HepG2 (cell line): ENCODE measurements around the gene SULT2B1. TPM values are rescaled to one million over a fixed set of nuclear protein-coding genes. Genes with fewer than 3 reads are reported as not detected.
A peak's percentile ranks its signal among the peaks of the same experiment; 100 is the strongest.

Source experiments
- ATRX ChIP-seq: sonication (generic); formaldehyde crosslinking; IDR thresholded peaks from 2 replicates; pipeline ENCODE4 v1.4.0; 2020; ENCODE audit warnings: missing genetic modification reagents, borderline replicate concordance
- FOXA3 ChIP-seq: IDR thresholded peaks from 2 replicates; pipeline ENCODE4 v1.6.1; 2016; ENCODE audit warnings: missing genetic modification reagents, missing compliant biosample characterization
- KLF9 ChIP-seq: IDR thresholded peaks from 2 replicates; pipeline ENCODE4 v1.6.1; 2016; ENCODE audit warnings: low read depth
- MATR3 ChIP-seq: sonication (generic); formaldehyde crosslinking; IDR thresholded peaks from 2 replicates; pipeline ENCODE4 v1.4.0; 2020; ENCODE audit warnings: missing genetic modification reagents
- TEAD3 ChIP-seq: optimal IDR thresholded peaks from 2 replicates; pipeline ENCODE3; 2016; ENCODE audit warnings: borderline replicate concordance
- ZNF446 ChIP-seq: sonication (generic); formaldehyde crosslinking; IDR thresholded peaks from 2 replicates; pipeline ENCODE4 v1.5.0; 2020; ENCODE audit warnings: mild to moderate bottlenecking, missing genetic modification reagents
- ZNF451 ChIP-seq: sonication (generic); formaldehyde crosslinking; IDR thresholded peaks from 2 replicates; pipeline ENCODE4 v1.5.0; 2020; ENCODE audit warnings: mild to moderate bottlenecking, missing genetic modification reagents
- ZNF766 ChIP-seq: sonication (generic); formaldehyde crosslinking; IDR thresholded peaks from 2 replicates; pipeline ENCODE4 v1.5.0; 2020; ENCODE audit warnings: missing genetic modification reagents, borderline replicate concordance
- polyA plus RNA-seq, 8 experiments: library from polyadenylated mRNA; depleted of rRNA in 3 of 8; stranded (reverse) in 7 of 8; unstranded in 1 of 8; fragments of >200 nt; fragmentation: Illumina TruSeq in 4 of 8; extraction: Trizol in 4 of 8; gene quantifications; 2 replicates each; pipeline versions ENCODE4 v1.2.1 to v1.2.3, GENCODE V29; 2011 to 2016; ENCODE audit warnings: low read depth in 4 of 8, missing spikeins in 1 of 8, mixed read lengths in 1 of 8; ENCODE audit not compliant: insufficient read depth in 1 of 8
- total RNA-seq, 5 experiments: library from RNA; depleted of rRNA; stranded (reverse); fragments of >200 nt; fragmentation: Illumina TruSeq; extraction: Trizol; gene quantifications; 2 replicates each; pipeline ENCODE4 v1.2.3, GENCODE V29; 2016; ENCODE audit warnings: low read depth in 1 of 5
- TF ChIP-seq, protein P1 (sequence below): IDR thresholded peaks from 2 replicates; pipeline ENCODE4 v1.6.1; 2012; ENCODE audit warnings: low read length, improper control_type of control experiment
- TF ChIP-seq, protein P2 (sequence below): sonication (generic); formaldehyde crosslinking; IDR thresholded peaks from 2 replicates; pipeline ENCODE4 v1.4.0; 2020; ENCODE audit warnings: missing genetic modification reagents
- TF ChIP-seq, protein P3 (sequence below): sonication (generic); formaldehyde crosslinking; IDR thresholded peaks from 2 replicates; pipeline ENCODE4 v1.4.0; 2020; ENCODE audit warnings: mild to moderate bottlenecking, missing genetic modification reagents

SULT2B1 gene
- total and polyA plus RNA-seq, 2 of the 13 experiments (the other 11 are each of a cell fraction or from before 2014, with no cell fraction given): 0.13 TPM; not detected in 1

DNA sequence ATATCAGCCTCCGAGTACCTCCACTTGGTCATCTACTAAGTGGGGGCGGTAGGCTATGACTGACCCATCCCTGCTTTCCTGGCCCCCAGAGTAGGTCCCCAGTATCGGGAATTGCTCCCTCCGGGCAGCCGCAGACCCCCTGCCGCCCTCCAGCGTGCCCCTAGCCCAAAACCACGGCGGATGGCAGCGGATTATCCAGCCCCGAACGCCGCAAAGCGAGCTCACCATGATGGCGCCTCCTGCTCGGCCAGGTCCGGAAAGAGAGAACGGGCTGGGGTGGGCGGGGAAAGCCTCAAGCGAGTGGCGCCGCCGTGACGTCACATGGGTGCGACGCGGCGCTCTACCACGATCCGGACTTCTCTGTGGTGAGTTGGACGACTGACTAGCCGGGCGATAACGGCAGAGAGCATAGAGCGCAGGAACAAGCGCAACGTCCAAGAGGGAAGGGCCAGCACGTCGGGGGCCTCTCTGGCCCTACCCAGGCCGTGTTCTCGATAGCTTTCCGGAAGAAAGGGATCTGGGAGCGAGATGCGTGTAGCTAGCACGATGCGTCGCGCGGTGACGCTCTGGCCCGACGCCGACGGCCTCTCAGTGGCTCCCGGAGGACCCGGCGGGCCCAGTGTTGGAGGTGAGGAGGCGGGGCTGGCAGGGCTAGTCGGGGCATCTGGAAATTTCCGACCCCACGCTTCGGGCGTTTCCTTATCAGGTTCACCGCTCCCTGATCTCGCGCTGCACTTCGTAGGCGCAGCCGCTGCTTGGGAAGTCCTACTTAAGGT is 67.1 kb downstream of the SULT2B1 start, which contains the start of the genes RPL18 and SPHK2 (continued):
- TF ChIP-seq, protein P1, sequence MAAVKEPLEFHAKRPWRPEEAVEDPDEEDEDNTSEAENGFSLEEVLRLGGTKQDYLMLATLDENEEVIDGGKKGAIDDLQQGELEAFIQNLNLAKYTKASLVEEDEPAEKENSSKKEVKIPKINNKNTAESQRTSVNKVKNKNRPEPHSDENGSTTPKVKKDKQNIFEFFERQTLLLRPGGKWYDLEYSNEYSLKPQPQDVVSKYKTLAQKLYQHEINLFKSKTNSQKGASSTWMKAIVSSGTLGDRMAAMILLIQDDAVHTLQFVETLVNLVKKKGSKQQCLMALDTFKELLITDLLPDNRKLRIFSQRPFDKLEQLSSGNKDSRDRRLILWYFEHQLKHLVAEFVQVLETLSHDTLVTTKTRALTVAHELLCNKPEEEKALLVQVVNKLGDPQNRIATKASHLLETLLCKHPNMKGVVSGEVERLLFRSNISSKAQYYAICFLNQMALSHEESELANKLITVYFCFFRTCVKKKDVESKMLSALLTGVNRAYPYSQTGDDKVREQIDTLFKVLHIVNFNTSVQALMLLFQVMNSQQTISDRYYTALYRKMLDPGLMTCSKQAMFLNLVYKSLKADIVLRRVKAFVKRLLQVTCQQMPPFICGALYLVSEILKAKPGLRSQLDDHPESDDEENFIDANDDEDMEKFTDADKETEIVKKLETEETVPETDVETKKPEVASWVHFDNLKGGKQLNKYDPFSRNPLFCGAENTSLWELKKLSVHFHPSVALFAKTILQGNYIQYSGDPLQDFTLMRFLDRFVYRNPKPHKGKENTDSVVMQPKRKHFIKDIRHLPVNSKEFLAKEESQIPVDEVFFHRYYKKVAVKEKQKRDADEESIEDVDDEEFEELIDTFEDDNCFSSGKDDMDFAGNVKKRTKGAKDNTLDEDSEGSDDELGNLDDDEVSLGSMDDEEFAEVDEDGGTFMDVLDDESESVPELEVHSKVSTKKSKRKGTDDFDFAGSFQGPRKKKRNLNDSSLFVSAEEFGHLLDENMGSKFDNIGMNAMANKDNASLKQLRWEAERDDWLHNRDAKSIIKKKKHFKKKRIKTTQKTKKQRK: no peak
- TF ChIP-seq, protein P2, sequence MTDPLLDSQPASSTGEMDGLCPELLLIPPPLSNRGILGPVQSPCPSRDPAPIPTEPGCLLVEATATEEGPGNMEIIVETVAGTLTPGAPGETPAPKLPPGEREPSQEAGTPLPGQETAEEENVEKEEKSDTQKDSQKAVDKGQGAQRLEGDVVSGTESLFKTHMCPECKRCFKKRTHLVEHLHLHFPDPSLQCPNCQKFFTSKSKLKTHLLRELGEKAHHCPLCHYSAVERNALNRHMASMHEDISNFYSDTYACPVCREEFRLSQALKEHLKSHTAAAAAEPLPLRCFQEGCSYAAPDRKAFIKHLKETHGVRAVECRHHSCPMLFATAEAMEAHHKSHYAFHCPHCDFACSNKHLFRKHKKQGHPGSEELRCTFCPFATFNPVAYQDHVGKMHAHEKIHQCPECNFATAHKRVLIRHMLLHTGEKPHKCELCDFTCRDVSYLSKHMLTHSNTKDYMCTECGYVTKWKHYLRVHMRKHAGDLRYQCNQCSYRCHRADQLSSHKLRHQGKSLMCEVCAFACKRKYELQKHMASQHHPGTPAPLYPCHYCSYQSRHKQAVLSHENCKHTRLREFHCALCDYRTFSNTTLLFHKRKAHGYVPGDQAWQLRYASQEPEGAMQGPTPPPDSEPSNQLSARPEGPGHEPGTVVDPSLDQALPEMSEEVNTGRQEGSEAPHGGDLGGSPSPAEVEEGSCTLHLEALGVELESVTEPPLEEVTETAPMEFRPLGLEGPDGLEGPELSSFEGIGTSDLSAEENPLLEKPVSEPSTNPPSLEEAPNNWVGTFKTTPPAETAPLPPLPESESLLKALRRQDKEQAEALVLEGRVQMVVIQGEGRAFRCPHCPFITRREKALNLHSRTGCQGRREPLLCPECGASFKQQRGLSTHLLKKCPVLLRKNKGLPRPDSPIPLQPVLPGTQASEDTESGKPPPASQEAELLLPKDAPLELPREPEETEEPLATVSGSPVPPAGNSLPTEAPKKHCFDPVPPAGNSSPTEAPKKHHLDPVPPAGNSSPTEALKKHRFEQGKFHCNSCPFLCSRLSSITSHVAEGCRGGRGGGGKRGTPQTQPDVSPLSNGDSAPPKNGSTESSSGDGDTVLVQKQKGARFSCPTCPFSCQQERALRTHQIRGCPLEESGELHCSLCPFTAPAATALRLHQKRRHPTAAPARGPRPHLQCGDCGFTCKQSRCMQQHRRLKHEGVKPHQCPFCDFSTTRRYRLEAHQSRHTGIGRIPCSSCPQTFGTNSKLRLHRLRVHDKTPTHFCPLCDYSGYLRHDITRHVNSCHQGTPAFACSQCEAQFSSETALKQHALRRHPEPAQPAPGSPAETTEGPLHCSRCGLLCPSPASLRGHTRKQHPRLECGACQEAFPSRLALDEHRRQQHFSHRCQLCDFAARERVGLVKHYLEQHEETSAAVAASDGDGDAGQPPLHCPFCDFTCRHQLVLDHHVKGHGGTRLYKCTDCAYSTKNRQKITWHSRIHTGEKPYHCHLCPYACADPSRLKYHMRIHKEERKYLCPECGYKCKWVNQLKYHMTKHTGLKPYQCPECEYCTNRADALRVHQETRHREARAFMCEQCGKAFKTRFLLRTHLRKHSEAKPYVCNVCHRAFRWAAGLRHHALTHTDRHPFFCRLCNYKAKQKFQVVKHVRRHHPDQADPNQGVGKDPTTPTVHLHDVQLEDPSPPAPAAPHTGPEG (CRISPR knock-in tag): 0 out of 2 replicates have a peak, but pooled peaks have one; percentile 43
- peak; percentile 82 for TF ChIP-seq FOXA3 (CRISPR knock-in tag)
- no peak for TF ChIP-seq ZNF446 (CRISPR knock-in tag)
- TF ChIP-seq ZNF451 (CRISPR knock-in tag): 0 out of 2 replicates have a peak, but pooled peaks have one; percentile 43
- peak; percentile 78 for TF ChIP-seq TEAD3 (CRISPR knock-in tag)
- no peak for TF ChIP-seq MATR3
- no peak for TF ChIP-seq ATRX (CRISPR knock-in tag)
- 0 out of 2 replicates have a peak, but pooled peaks have one; percentile 47 for TF ChIP-seq KLF9 (CRISPR knock-in tag)
- TF ChIP-seq, protein P3, sequence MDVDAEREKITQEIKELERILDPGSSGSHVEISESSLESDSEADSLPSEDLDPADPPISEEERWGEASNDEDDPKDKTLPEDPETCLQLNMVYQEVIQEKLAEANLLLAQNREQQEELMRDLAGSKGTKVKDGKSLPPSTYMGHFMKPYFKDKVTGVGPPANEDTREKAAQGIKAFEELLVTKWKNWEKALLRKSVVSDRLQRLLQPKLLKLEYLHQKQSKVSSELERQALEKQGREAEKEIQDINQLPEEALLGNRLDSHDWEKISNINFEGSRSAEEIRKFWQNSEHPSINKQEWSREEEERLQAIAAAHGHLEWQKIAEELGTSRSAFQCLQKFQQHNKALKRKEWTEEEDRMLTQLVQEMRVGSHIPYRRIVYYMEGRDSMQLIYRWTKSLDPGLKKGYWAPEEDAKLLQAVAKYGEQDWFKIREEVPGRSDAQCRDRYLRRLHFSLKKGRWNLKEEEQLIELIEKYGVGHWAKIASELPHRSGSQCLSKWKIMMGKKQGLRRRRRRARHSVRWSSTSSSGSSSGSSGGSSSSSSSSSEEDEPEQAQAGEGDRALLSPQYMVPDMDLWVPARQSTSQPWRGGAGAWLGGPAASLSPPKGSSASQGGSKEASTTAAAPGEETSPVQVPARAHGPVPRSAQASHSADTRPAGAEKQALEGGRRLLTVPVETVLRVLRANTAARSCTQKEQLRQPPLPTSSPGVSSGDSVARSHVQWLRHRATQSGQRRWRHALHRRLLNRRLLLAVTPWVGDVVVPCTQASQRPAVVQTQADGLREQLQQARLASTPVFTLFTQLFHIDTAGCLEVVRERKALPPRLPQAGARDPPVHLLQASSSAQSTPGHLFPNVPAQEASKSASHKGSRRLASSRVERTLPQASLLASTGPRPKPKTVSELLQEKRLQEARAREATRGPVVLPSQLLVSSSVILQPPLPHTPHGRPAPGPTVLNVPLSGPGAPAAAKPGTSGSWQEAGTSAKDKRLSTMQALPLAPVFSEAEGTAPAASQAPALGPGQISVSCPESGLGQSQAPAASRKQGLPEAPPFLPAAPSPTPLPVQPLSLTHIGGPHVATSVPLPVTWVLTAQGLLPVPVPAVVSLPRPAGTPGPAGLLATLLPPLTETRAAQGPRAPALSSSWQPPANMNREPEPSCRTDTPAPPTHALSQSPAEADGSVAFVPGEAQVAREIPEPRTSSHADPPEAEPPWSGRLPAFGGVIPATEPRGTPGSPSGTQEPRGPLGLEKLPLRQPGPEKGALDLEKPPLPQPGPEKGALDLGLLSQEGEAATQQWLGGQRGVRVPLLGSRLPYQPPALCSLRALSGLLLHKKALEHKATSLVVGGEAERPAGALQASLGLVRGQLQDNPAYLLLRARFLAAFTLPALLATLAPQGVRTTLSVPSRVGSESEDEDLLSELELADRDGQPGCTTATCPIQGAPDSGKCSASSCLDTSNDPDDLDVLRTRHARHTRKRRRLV (CRISPR knock-in tag): no peak; the same call in 1 of the 2 replicates
- peak; percentile 17; the same call in 1 of the 2 replicates for TF ChIP-seq ZNF766
